Measurements from ENCODE around the gene OR4D11. TPM values are rescaled to one million over a fixed set of nuclear protein-coding genes. Genes with fewer than 3 reads are reported as not detected.
"Not testable (repeated sequence)": the region's sequence is repeated elsewhere in the genome, so short reads cannot be mapped to it uniquely, and the experiment has no call there.

OR4D11 gene
- total RNA-seq, 1 donor from 2014 or later = not detected

DNA sequence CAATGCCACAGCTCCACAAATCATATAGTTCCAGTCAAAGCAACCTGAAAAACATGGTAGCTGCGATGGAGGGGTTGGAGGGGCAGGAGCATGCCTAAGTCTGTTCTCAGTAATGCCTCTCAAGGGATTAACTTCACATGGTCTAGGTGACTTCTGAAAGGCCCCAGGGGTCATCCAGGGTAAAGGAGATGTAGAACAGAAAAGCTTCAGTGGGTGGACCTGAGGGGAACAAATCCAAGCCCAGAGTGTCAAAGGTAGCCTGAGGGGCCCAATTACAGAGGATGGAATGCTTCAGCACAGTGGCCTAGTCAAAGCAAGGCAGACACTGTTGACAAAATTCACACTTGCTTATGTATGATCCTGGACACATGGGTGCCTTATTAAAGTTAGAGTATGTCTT is 31.3 kb downstream of the OR4D11 start:
- Histone ChIP-seq H3K4me3 (no peak overlapping the region), H3K27ac (no peak overlapping the region), H3K27me3 (ENCODE audit: low read depth) (peaks cover 3% of the 10 kb centered on the region)

GRCh38 chr11:59542142-59542810 is 38.9 kb downstream of the OR4D11 start:
- no peaks in the 10 kb centered on the region for H3K36me3 ChIP-seq
- H3K4me1 ChIP-seq = no peaks in the 10 kb centered on the region
- TF ChIP-seq CTCF (IDR thresholded peaks at IDR 0.05) = no peak
- intact Hi-C loops (cut with DNase I) = no loop called here
- ATAC-seq = no peak
- H3K4me3 ChIP-seq = no peak overlapping the region
- no peaks in the 10 kb centered on the region for H3K27me3 ChIP-seq (ENCODE audit: low read depth)
- DNase-seq = no peak
- H3K9me3 ChIP-seq = no peaks in the 10 kb centered on the region
- H3K27ac ChIP-seq = no peak overlapping the region

More for the DNA sequence above, 31.3 kb downstream of the OR4D11 start:
- Histone ChIP-seq H3K9me3 (no peaks in the 10 kb centered on the region), H3K36me3 (no peaks in the 10 kb centered on the region), H3K4me1 (peaks cover 6% of the 10 kb centered on the region)
- no peak for TF ChIP-seq CTCF (IDR thresholded peaks at IDR 0.05)
- no peak for ATAC-seq
- intact Hi-C loops (cut with DNase I) = no loop called here
- DNase-seq = no peak

- H3K27ac ChIP-seq; H3K4me3 ChIP-seq; DNase-seq; H3K27me3 ChIP-seq (ENCODE audit: low read depth); H3K9me3 ChIP-seq; H3K4me1 ChIP-seq; ATAC-seq; intact Hi-C loops (cut with DNase I); H3K36me3 ChIP-seq: not testable (repeated sequence)
These were observed 40.3 kb downstream of the OR4D11 start for GRCh38 chr11:59543713-59544112.

DNA sequence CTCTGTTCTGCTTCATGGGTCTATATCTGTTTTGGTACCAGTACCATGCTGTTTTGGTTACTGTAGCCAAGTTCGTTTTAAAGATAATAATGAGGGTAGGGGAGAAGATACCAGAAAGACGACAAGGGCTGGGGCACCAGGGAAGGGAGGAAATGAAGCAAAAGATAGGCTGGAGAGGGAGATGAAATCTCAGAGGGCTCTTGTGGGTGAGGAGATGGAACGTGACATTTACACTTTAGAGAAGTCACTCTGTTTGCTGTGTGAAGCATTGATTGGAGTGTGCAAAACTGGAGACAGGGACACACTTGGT is 41.4 kb downstream of the OR4D11 start:
- Histone ChIP-seq H3K27ac (no peak overlapping the region), H3K36me3 (no peaks in the 10 kb centered on the region), H3K9me3 (no peaks in the 10 kb centered on the region), H3K4me3 (no peak overlapping the region), H3K4me1 (no peaks in the 10 kb centered on the region), H3K27me3 (ENCODE audit: low read depth) (no peaks in the 10 kb centered on the region)
- ATAC-seq (no peak), DNase-seq (no peak)
- no peak for TF ChIP-seq CTCF (IDR thresholded peaks at IDR 0.05)
- intact Hi-C loops (cut with DNase I) = no loop called here

DNA sequence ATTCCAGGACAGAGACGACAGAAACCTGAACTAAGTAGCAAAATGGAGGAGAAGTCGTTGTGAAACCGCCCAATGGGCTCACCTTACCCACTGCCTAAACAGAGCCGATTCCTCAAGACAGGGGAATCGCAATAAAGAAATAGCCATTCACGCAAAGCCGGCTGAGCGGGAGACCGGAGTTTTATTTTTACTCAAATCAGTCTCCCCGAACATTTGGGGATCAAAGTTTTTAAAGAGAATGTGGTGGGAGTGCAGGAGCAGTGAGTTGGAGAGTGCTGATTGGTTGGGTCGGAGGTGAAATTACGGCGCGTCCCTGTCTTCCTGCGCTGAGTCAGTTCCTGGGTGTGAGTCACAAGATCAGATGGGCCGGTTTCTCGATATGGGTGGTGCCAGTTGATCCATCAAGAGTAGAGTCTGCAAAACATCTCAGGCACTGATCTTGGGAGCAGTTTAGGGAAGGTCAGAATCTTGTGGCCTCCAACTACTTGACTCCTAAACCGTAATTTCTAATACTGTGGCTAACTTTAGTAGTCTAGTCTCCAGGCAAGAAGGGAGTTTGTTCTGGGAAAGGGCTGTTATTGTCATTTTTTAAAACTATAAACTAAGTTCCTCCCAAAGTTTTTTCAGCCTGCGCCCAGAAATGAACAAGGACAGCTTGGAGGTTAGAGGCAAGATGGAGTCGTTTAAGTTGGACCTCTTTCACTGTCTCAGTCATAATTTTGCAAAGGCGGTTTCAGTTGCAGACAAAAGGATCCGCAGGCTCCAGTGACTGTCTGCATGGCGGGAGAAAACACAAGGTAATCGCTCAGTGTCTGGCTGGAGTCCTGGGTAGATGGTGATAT is 42.0 kb downstream of the OR4D11 start:
- no peaks in the 10 kb centered on the region for H3K4me1 ChIP-seq
- no peak overlapping the region for H3K27ac ChIP-seq
- no peaks in the 10 kb centered on the region for H3K36me3 ChIP-seq
- DNase-seq (no peak), ATAC-seq (no peak)
- no peaks in the 10 kb centered on the region for H3K9me3 ChIP-seq
- no peak for TF ChIP-seq CTCF (IDR thresholded peaks at IDR 0.05)
- intact Hi-C loops (cut with DNase I) = no loop called here
- H3K4me3 ChIP-seq = no peak overlapping the region
- H3K27me3 ChIP-seq (ENCODE audit: low read depth) = no peaks in the 10 kb centered on the region

- ATAC-seq; DNase-seq; H3K27ac ChIP-seq; H3K9me3 ChIP-seq; H3K27me3 ChIP-seq (ENCODE audit: low read depth); H3K4me3 ChIP-seq; intact Hi-C loops (cut with DNase I); H3K36me3 ChIP-seq: not testable (repeated sequence)
- H3K4me1 ChIP-seq = peaks cover 14% of the 10 kb centered on the region
These were observed 44.4 kb downstream of the OR4D11 start for GRCh38 chr11:59547605-59548308.

Measured in lower lobe of right lung (tissue), 2 donors.